Parathyroid adenoma (tissue), 2 donors: ENCODE data around the gene STK24.

ENCODE experiments used
- H2AFZ ChIP-seq: fragments of 300-600 bp; sonication (generic); one replicate; pipeline ENCODE4 v1.7.0; 2017; ENCODE audit warnings: antibody characterized with exemption, mild to moderate bottlenecking
- H3K27ac ChIP-seq: fragments of 300-600 bp; sonication (generic); one replicate; pipeline ENCODE4 v1.7.0; 2017
- H3K27me3 ChIP-seq: fragments of 300-600 bp; sonication (generic); one replicate; pipeline ENCODE4 v1.7.0; 2017; ENCODE audit warnings: low read length; ENCODE audit not compliant: control insufficient read depth, insufficient read depth
- H3K36me3 ChIP-seq: fragments of 300-600 bp; sonication (generic); one replicate; pipeline ENCODE4 v1.7.0; 2017; ENCODE audit warnings: low read length; ENCODE audit not compliant: control insufficient read depth, insufficient read depth
- H3K4me1 ChIP-seq: fragments of 300-600 bp; sonication (generic); one replicate; pipeline ENCODE4 v1.7.0; 2017; ENCODE audit warnings: control low read depth
- H3K4me2 ChIP-seq: fragments of 300-600 bp; sonication (generic); one replicate; pipeline ENCODE4 v1.7.0; 2017; ENCODE audit warnings: low read length
- H3K4me3 ChIP-seq: fragments of 300-600 bp; sonication (generic); one replicate; pipeline ENCODE4 v1.7.0; 2017; ENCODE audit warnings: low read depth, low read length
- H3K79me2 ChIP-seq: fragments of 300-600 bp; sonication (generic); one replicate; pipeline ENCODE4 v1.7.0; 2017; ENCODE audit warnings: control low read depth
- H3K9ac ChIP-seq: fragments of 300-600 bp; sonication (generic); one replicate; pipeline ENCODE4 v1.7.0; 2017; ENCODE audit warnings: mild to moderate bottlenecking
- H3K9me3 ChIP-seq: fragments of 300-600 bp; sonication (generic); one replicate; pipeline ENCODE4 v1.7.0; 2017; ENCODE audit warnings: low read length; ENCODE audit not compliant: control insufficient read depth
- TF ChIP-seq, protein P1 (sequence below): fragments of 300-600 bp; sonication (generic); IDR thresholded peaks from one replicate; pipeline ENCODE4 v1.7.0; 2017; ENCODE audit warnings: antibody characterized with exemption, mild to moderate bottlenecking
- donor health status: primary hyperparathyroidism.

The STK24 gene

DNA sequence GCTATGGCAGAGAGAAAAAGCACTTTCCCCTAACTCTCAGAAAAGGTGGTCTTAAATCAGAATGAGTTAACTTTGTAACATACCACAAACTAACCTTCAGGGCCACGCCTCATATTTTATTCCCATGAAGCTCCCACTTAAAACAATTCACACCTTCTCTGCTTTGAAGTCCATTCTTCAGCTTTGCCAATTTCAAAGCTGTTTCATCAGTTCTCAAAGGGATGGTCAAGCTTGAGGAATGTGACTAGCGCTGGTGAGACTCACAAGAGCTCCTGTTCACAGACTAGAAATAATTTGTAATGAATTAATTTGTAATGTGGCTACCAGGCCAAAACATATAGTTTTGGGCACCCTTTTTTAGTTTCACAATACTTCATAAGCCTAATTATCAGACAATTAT, 68.2 kb downstream of the STK24 start:
- H3K36me3 ChIP-seq, result no peaks in the 10 kb centered on the region
- H3K9me3 ChIP-seq, result no peaks in the 10 kb centered on the region
- no peak overlapping the region for H3K9ac ChIP-seq
- peak overlapping the region; percentile 15 for H3K27ac ChIP-seq
- TF ChIP-seq, protein P1, sequence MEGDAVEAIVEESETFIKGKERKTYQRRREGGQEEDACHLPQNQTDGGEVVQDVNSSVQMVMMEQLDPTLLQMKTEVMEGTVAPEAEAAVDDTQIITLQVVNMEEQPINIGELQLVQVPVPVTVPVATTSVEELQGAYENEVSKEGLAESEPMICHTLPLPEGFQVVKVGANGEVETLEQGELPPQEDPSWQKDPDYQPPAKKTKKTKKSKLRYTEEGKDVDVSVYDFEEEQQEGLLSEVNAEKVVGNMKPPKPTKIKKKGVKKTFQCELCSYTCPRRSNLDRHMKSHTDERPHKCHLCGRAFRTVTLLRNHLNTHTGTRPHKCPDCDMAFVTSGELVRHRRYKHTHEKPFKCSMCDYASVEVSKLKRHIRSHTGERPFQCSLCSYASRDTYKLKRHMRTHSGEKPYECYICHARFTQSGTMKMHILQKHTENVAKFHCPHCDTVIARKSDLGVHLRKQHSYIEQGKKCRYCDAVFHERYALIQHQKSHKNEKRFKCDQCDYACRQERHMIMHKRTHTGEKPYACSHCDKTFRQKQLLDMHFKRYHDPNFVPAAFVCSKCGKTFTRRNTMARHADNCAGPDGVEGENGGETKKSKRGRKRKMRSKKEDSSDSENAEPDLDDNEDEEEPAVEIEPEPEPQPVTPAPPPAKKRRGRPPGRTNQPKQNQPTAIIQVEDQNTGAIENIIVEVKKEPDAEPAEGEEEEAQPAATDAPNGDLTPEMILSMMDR, result no peak
- H3K79me2 ChIP-seq, result peaks cover 14% of the 10 kb centered on the region
- no peaks in the 10 kb centered on the region for H3K27me3 ChIP-seq
- no peak overlapping the region for H3K4me3 ChIP-seq
- H3K4me1 ChIP-seq, result peaks cover 20% of the 10 kb centered on the region
- H3K4me2 ChIP-seq, result no peak overlapping the region
- no peak overlapping the region for H2AFZ ChIP-seq

DNA sequence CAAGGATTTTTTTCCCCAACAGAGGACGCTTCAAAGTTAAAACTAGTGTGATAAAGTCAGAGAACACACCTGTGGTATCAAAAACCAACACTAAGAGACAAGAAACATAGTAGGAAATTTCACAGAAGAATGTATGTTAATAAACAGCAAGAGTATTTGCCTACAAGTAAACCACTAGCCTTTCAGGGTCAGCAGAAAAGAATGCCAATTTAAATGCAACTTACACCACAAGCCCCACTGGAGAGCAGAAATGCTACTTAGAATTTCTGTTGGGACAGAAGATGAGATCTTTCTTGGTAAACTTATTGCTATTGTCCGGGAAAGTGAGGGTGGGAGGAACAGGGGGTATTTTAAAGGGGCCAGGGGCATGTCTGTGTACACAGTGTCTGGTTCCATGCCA, 68.6 kb downstream of the STK24 start:
- Histone ChIP-seq H3K4me2 (no peak overlapping the region), H3K4me3 (no peak overlapping the region), H3K27ac (no peak overlapping the region), H3K27me3 (no peaks in the 10 kb centered on the region), H3K79me2 (peaks cover 14% of the 10 kb centered on the region), H2AFZ (no peak overlapping the region), H3K9me3 (no peaks in the 10 kb centered on the region), H3K36me3 (no peaks in the 10 kb centered on the region), H3K4me1 (peaks cover 23% of the 10 kb centered on the region), H3K9ac (no peak overlapping the region)
- TF ChIP-seq, protein P1, result no peak

DNA sequence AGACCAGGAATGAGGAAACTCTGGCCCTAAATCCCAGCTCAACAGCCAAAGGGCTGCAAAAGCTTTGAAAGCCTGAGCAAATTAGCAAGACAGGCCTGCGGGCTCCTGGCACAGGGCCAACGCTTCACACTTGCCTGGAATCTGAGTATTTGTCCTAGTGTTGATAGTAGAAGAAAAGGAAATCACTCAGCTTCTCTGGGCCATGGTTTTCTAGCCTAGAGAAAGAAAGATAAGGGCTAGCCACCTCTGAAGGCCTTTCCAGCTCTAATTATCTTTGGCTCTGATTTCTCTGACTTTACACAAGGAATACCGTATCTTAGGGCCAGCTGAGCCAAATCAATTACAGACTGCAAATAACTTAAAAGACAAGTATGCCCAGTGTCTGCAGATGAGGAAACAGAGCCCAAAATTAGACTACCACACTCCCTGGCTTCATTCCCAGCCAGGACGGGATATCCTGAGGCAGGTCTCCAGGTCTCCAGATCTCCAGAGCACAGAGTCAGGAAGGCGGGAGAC, 69.6 kb downstream of the STK24 start:
- Histone ChIP-seq H3K9ac (no peak overlapping the region), H2AFZ (no peak overlapping the region), H3K27ac (peak overlapping the region; percentile 67), H3K79me2 (peaks cover 14% of the 10 kb centered on the region), H3K4me2 (peak overlapping the region; percentile 27), H3K27me3 (no peaks in the 10 kb centered on the region), H3K36me3 (no peaks in the 10 kb centered on the region), H3K4me1 (peaks cover 24% of the 10 kb centered on the region), H3K9me3 (no peaks in the 10 kb centered on the region), H3K4me3 (no peak overlapping the region)
- TF ChIP-seq, protein P1, result no peak

DNA sequence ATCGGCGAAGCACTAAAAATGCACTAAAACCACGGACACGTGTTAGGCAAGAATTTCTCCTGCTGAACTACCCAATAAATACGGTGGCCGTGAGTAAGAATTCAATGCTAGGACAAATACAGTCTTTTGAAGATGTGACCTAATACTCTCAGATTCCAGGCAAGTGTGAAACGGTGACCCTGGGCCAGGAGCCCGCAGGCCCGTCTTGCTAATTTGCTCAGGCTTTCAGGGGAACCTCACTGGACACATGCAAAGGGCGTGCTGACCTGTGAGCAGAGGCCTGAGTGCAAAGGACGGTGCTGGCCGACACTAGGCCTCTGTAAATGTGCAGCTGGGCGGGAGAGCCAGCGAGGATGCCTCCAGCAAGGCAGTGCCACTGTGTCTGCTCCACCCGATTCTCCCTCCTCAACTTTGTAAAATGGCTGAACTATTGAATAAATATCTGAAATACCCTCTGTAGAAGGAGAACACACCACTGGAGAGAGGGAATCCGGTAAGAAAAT, 70.1 kb downstream of the STK24 start:
- Histone ChIP-seq H3K79me2 (peaks cover 14% of the 10 kb centered on the region), H2AFZ (no peak overlapping the region), H3K4me3 (no peak overlapping the region), H3K9ac (no peak overlapping the region), H3K27me3 (no peaks in the 10 kb centered on the region), H3K9me3 (no peaks in the 10 kb centered on the region), H3K4me1 (peaks cover 24% of the 10 kb centered on the region), H3K4me2 (peak overlapping the region; percentile 27), H3K27ac (peak overlapping the region; percentile 67), H3K36me3 (no peaks in the 10 kb centered on the region)
- TF ChIP-seq, protein P1, result no peak

DNA sequence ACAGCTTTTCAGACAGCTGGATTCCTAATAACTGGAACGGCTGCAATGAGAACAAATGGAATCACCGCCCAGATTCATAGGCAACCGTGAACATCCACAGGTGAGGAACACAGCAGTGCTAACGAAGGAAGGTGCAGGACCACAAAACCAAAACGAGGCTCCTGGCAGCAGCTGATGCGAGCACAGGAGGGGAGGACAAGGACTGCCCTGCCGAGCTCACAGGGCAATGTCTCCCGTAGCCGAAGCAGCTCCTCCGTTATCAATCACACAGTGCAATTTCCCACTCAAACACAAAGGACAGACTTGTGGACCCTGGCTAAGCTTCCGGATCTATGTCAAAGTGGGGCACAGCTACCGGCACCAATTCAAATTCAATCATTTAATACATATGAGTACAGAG, 70.6 kb downstream of the STK24 start:
- H3K4me1 ChIP-seq, result peaks cover 24% of the 10 kb centered on the region

More for the DNA sequence above, 70.6 kb downstream of the STK24 start:
- Histone ChIP-seq H3K9ac (no peak overlapping the region), H3K27me3 (no peaks in the 10 kb centered on the region), H3K9me3 (no peaks in the 10 kb centered on the region), H3K79me2 (peaks cover 14% of the 10 kb centered on the region), H3K4me3 (no peak overlapping the region), H3K4me2 (no peak overlapping the region), H2AFZ (no peak overlapping the region), H3K36me3 (no peaks in the 10 kb centered on the region), H3K27ac (peak overlapping the region; percentile 67)
- TF ChIP-seq, protein P1, result no peak
